NT2/D1 (cell line): Measurements from ENCODE around the gene CDH13.

Experiments used
- YY1 ChIP-seq: IDR thresholded peaks from 2 replicates; pipeline ENCODE4 v1.6.1; 2011; ENCODE audit not compliant: insufficient read length, insufficient read depth
- ZNF274 ChIP-seq: IDR thresholded peaks from 2 replicates; pipeline ENCODE4 v1.6.1; 2011; ENCODE audit warnings: mild to moderate bottlenecking, low read depth, low read length

DNA sequence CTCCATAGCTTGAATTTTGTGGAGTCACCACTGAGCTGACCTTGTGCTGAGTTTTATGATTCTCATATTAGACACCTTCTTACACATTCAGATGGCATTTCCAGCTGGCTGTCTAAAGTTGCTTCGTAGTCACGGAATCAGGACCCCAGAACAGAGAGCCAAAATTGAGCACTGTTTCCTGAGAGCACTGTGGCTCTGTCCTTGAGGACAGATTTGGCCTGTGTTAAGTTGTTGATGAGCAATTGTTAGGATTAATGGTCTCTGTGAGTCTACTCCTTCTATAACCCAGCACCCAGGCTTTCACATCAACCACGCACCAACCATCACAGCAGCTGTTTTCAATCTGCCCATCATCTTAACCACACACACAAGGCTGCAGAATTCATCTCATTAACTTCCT is 903.5 kb downstream of the CDH13 start:
- no peak for TF ChIP-seq ZNF274
- no peak for TF ChIP-seq YY1
